NCI-H1417 treated with DMSO at 0.1 percent for 48 hours (cell line): Measurements from ENCODE around the gene CD302.
"Not testable (repeated sequence)": the region's sequence is repeated elsewhere in the genome, so short reads cannot be mapped to it uniquely, and the experiment has no call there.

Source experiments
- DNase-seq: peaks from one replicate; lab custom pipeline; 2025; lab: John Stamatoyannopoulos, UW

CD302 gene

DNA sequence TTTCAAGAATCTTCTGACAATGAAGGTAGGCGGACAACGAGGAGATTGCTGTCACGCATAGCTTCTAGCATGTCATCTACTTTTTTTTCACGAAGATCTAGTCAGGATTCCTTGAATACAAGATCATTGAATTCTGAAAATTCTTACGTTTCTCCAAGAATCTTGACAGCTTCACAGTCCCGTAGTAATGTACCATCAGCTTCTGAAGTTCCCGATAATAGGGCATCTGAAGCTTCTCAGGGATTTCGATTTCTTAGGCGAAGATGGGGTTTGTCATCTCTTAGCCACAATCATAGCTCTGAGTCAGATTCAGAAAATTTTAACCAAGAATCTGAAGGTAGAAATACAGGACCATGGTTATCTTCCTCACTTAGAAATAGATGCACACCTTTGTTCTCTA lies 49.9 kb downstream of the CD302 start:
- DNase-seq = no peak

DNA sequence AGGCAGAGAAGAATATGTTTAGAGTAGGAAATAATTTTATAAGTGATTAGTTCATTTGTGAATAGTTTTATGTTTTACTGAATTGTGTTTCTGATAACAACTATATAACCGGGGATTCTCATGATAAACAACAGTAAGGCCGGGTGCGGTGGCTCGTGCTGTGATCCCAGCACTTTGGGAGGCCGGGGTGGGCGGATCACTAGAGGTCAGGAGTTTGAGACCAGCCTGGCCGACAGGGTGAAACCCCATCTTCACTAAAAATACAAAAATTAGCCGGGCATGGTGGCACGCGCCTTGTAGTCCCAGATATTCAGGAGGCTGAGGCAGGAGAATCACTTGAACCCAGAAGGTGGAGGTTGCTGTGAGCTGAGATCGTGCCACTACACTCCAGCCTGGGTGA lies 52.8 kb downstream of the CD302 start:
- not testable (repeated sequence) for DNase-seq

- DNase-seq = no peak
Observed at GRCh38 chr2:159744363-159744762, 53.6 kb downstream of the CD302 start.

DNA sequence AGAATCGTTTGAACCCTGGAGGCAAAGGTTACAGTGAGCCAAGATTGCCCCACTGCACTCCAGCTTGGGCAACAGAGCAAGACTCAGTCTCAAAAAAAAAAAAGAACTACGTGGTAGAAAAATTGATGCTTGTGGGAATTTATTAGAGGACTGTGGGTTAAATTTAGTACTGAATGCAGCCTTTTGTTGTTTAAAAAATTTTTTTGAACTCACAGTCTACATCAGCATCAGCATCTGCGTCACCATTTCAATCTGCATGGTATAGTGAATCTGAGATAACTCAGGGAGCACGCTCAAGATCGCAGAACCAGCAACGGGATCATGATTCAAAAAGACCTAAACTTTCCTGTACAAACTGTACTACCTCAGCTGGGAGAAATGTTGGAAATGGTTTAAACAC lies 55.2 kb downstream of the CD302 start:
- DNase-seq = no peak

- DNase-seq = no peak
Observed at GRCh38 chr2:159738509-159739390, 59.3 kb downstream of the CD302 start.

GRCh38 chr2:159737917-159738296 lies 60.1 kb downstream of the CD302 start:
- no peak for DNase-seq

GRCh38 chr2:159737292-159737916 lies 60.6 kb downstream of the CD302 start:
- DNase-seq = no peak

GRCh38 chr2:159736048-159736447 lies 62.0 kb downstream of the CD302 start:
- DNase-seq = no peak

DNA sequence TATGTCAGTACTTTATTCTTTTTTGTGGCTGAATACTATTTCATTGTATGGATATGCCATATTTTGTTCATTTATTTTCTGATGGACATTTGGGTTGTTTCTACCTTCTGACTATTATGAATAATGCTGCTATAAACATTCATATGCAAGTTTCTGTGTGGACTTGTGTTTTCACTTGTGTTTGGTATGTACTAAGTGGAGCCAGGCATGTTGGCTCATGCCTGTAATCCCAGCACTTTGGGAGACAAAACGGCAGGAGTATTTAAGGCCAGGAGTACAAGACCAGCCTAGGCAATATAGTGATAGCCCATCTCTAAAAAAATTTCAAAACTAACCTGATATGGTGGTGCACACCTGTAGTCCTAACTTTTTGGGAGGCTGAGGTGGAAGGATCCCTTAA lies 62.4 kb downstream of the CD302 start:
- DNase-seq = no peak

- DNase-seq = no peak
Observed at GRCh38 chr2:159728629-159729028, 69.4 kb downstream of the CD302 start.

GRCh38 chr2:159725713-159726112 lies 72.3 kb downstream of the CD302 start:
- DNase-seq = no peak

- not testable (repeated sequence) for DNase-seq
Observed at GRCh38 chr2:159724795-159725572, 73.0 kb downstream of the CD302 start.

- DNase-seq = no peak
Observed at GRCh38 chr2:159722580-159722979, 75.4 kb downstream of the CD302 start.

DNA sequence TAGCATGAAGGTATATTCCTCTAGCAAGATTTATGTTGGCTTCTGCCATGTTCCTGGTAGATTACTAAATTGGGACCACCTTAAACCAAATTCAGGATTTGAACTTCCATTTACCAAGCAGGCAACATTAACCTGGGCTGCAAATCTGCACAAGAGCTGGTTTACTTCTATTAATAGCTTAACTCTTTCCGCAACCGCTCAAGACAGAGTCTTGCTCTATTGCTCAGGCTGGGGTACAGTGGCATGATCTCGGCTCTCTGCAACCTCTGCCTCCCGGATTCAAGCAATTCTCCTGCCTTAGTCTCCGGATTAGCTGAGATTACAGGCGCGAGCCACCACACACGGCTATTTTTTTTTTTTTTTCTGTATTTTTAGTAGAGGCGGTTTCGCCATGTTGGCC lies 77.3 kb downstream of the CD302 start:
- DNase-seq = no peak
